ENCODE results near the gene DIPK1A.
A peak's percentile ranks its signal among the peaks of the same experiment; 100 is the strongest.

The DIPK1A gene

DNA sequence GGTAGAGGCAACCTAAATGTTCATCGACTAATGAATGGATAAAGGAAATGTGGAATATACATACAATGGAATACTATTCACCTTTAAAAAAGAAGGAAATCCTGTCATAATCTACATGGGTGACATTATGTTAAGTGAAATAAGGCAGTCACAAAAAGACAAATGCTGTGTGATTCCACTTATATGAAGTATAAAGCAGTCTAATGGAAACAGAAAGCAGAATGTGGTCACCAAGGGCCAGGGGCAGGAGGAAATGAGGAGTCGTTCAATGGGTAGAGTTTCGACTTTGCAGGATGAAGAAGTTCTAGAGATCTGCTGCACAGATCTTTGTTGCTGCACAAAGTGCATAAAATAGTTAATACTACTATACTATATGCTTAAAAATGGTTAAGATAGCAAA, 7.8 kb downstream of the DIPK1A start:
- peak in 1 of 2 donors; percentile 25 for DNase-seq (ENCODE audit: low read depth in 2 of 2)

DNA sequence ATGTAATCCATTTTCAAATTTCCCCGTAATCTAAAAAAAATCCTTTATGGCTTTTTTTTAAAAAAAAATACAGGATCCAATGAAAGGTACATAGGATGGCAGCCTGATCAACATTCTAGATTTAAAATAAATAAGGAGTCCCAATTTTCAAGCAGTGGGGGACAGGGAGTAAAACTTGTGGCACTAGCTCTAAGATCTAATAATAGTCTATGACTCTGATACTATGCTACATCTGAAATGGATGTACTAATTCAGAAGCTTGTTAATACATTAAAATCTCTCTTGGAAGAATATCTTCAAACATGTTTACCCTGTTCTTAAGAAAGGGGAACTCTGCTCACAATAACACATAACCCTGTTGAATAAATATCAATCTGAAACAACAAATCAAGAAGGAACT, 8.5 kb downstream of the DIPK1A start:
- no peak for DNase-seq (ENCODE audit: low read depth in 2 of 2)

DNA sequence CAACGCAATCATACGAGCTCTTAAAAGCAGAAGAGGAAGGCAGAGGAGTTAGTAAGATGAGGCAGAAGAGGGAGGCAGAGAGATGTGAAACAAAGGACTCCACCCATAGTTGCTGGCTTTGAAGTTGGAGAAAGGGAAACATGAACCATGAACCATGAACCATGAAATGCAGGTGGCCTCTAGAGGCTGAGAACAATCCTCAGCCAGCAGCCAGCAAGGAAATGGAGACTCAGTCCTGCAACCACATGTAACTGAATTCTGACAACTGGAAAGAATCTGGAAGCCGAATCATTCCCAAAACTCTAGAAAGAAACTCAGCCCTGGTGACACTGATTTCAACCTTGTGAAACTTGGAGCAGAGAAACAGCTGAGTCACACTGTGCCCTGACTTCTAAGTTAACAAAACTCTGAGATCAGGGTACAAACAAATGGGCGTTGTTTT, 10.1 kb downstream of the DIPK1A start:
- no peak for DNase-seq (ENCODE audit: low read depth in 2 of 2)

DNA sequence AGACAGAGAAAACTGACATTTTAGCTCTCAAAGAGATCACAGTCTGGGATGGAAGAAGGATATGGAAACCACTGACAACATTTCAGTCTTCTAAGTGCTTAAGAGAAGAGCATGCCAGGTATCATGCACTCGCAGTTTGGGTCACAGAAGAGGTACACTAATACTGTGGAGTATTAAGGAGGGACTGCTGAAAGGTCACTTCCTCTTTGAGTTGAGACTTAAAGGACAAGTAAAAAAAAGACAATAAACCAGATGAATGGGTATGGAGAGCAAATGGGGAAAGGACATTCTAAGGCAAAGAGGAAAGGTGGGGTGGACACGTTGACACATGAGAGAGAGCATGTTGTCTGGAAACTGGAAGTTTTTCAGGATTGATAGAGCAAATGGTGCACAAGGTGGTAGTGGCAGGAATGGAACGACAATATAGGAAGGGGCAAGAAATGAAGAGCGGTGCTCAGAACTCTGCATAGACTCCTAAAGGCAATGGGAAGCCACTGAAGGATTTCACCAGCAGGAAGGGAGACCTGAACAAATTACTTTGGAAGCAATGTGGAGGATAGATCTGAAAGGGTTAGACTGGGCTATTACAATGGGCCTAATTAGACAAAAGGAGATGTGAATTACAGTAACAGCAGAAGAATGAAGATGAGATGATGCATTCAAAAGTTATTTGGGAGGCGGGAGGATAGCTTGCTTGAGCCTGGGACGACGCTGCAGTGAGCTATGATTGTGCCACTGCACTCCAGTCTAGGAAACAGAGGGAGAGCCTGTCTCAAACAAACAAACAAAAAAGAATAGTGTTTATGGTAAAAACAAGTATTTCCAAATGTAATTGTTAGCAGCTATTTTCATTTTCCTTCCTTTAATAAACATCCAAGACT, 11.1 kb downstream of the DIPK1A start:
- no peak for DNase-seq (ENCODE audit: low read depth in 2 of 2)

DNA sequence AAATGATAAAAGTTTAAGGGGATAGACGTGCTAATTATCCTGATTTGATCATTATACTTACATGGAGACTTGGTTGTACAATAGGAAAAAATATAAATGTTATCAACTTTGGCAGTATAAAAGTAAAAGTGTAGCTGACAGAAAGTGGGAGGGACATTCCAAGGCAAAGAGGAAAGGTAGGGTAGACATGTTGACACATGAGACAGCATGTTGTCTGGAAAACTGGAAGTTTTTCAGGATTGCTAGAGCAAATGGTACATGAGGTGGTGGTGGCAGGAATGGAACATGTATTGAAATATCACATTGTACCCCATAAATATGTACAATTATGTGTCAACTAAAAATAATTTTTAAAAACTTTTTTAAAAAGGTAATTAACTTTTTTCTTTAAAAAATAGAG, 13.2 kb downstream of the DIPK1A start:
- DNase-seq (ENCODE audit: low read depth in 2 of 2) = no peak

DNA sequence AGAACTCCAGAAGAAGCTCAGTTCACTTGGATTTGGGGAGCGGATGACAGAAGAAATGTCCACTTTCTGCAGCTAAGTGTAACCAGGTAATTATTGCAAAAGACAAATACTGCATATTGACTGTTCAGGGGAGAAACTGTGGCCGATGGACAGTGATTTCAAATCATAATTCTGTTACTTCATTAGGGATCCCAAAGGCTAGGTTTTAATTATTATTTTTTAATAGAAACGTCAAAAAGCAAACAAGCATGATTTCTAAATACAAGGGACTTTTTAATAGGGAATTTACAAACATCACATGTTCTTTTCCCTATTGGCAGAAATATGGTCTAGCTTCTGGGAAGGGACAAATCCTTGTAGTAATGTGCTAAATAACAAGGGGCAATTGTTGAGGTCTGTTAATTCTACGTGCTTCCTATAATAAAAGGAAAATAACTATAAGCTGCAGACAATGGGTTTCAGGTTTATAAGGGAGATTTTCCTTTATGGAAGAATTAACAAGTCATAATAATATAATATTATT, 15.5 kb downstream of the DIPK1A start:
- DNase-seq (ENCODE audit: low read depth in 2 of 2) = no peak

DNA sequence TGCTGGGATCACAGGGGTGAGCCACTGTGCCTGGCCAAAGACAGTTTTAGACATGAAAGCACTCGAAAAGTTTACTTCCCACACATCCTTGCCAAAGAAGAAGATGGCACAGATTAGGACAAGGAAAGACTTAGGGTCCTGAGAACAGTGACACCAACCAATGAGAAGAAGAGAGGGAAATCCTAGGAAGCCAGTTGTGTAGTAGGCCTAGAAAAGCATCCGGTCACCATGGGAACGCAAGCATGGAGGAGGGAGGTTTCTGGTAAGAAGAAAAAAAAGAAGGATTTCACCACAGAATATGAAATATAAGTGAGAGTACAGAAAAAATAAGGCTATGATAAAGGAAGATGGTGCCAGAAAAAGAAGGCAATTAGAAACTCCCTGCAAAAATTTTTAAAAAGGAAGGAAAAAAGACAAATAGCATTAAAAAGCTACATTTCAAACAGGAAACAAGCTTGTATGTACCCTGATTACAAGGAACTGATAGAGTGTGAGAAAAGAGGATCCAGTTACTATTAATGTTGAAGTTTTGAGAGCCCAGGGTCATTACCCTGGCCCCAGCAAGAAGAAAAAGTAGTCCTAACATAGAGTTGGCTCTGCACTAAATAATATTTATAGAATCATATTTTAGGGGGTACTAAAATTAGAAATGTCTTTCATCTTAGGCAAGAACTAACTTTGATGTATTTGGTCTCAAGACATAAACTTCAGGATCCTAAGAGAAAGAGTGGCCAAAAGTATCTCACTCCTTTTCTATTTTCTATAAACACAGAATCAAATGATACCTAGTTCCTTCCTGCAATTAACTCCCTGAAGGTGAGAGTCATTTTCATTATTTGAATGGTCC, 16.1 kb downstream of the DIPK1A start:
- DNase-seq (ENCODE audit: low read depth in 2 of 2) = no peak

DNA sequence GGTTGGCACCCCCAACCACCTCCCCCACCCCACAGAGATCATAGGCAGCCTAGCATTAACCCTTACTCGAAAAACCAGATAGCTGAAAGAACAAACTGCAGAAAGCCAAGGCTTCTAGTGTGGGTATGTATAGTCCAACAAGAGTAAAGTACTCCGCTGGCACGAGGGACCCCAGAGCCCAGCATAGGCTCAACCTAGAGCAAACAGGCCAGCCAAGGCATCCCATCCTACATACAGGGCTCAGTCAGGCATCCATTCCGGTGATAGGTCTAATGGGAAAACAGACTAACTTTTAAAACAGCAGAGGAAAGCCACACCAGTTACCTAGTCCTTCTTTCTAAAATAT, 17.8 kb downstream of the DIPK1A start:
- no peak for DNase-seq (ENCODE audit: low read depth in 2 of 2)

DNA sequence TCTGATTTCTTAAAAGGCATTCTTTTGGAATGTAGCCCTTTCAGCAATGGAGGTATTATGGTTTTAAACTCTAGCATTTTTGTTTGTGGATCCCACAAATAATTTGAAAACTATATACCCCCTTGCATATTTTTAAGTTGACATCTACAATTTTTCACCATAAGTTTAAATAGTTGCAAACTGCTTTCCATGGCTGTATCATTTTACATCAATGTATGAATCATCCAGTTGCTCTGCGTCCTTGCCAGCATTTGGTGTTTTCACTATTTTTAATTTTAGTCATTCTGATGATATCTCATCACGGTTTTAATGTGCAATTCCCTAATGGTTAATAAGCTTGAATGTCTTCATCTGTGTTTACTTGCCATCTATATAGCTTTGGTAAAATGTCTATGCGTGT, 20.7 kb downstream of the DIPK1A start:
- DNase-seq (ENCODE audit: low read depth in 2 of 2) = no peak

DNA sequence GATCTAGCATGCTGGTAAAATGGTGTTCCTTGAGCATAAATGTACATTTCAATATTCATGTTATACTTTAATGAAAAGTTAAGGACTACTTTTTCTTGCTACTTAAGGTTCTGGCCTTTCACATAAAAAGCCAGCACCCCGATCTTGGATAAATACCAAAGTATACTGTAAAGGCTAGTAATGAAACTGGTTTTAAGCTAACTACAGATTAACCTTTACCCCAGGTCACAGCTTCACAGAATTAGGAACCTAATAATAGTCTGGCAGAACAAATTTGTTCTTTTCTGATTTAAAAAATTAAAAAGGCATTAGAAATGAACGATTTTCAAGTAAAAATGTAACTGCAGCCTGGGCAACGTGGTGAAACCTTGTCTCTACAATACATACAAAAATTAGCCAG, 23.5 kb downstream of the DIPK1A start:
- DNase-seq (ENCODE audit: low read depth in 2 of 2) = no peak

DNA sequence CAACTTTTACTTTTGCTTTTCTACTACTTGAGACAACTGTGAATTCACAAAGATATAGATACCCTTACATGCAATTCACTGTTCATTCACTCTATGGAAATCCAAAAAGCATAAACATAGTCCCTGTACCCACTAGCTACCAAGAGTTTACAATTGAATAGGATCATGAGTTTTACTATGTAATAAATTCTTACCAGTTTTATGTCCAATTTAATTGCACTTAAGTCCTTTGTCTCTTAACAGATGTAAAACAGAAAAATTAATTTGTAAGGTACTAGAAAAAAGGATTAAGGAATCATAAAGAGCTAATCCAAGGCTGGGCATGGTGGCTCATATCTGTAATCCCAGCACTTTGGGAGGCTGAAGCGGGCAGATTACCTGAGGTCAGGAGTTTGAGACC, 24.4 kb downstream of the DIPK1A start:
- DNase-seq (ENCODE audit: low read depth in 2 of 2) = no peak

DNA sequence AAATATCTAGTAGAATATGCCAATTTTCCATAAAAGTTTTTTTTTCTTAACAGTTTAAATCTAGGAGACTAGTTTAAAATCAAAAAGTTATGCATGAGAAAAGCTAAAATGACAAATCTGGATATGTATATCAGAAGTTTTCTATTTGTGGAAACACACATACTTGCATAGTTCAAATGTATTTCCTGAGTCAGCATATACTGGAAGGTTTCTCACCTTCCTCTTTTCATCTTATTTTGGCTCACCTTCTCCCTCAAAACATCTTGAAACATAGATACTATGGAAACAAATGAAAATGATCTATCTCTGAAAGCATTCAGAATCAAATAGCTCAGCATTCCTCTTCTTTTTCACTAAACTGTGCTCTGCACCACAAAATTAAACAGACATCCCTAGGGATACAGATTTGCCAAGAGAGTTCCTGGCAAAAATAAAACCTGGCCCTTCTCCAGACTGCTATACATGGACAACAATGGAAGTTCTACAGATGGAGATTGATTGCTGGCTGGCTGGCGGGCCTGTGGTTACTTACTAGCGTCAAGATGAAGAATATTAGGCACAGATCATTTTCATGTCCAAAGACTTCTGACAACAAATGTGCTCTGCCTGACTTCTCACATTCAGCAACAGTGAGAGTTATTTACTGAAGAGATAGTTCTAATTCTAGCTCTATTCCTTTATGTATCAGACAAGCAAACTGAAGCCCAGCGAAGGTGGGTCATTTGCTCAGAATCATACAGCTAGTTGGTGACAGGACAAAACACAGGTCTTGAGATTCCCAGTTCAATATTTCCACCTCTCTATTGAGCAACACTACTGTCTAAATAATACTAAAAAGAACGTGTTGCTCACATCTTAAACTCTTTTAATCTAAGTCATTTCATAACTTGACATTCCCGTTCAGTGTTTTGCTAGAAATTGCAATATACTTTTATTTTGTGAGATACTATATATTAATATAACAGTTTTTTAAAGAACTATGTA, 26.6 kb downstream of the DIPK1A start:
- no peak for DNase-seq (ENCODE audit: low read depth in 2 of 2)

DNA sequence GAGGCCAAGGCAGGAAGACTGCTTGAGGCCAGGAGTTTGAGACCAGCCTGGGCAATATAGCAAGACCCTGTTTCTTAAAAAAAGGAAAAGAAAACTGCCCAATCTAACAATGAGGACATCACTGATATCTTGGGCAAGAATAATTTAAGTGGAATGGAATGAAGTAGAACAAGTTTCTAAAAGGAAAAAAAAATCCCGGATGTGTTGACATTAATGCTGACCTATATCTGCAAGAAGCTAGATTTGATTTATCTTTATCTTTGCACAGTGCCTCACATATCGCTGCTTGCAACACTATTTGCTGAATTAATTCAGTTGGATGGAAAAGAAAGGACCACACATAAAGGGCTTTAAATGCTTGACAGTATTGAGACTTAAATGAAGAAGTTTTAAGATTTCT, 27.8 kb downstream of the DIPK1A start:
- no peak for DNase-seq (ENCODE audit: low read depth in 2 of 2)

DNA sequence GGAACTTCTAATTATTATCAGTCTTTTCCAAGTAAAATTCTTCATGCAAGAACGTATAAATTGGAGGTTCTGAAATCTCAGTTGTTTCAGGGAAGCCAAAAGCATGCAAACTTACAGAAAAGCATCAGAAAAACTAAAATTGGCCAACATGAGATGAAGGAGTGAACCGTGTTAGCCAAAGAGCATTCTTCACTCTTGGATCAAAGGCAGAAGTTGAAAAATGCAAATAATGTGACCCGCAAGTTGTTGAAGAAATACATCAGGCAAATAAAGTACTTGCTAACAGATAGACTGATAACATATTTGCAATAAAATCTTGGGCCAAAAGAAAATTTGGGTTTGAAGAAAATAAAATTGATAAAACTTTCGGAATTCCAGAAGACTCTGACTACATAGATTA, 29.6 kb downstream of the DIPK1A start:
- DNase-seq (ENCODE audit: low read depth in 2 of 2) = no peak

DNA sequence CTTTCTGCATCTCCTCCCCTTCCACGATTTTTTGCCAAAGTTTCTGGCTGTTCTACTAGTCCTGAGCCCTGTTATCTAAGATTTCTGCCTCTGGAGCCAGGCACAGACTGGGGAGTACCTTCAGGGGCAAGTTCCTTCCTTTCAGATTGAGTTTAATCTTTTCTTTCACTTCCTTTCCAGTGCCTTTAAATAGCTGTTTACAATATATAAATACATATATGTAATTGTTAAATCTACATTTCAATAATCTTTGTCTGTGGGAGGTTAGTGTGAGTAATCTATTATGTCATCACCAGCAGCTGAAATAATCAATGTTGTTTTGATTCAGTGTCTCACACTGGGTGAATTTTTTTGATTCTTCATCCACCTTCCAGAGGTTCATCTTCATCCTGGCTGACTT, 31.8 kb downstream of the DIPK1A start:
- DNase-seq (ENCODE audit: low read depth in 2 of 2) = no peak

DNA sequence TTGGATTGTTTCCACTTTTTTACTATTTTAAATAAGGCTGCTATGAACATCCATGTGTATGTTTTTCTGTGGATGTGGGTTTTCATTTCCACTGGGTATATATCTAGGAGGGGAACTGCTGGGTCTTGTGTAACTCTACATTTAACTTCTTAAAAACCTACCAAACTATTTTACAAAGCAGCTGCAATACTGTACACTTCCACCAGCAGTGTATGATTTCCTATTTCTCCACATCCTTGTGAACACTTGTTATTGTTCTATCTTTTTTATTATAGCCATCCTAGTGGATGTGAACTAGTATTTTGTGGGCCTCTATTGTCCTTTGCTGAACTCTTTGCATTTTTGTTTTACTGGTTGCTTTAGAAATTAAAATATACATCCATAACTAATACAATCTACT, 33.4 kb downstream of the DIPK1A start:
- DNase-seq (ENCODE audit: low read depth in 2 of 2) = no peak

DNA sequence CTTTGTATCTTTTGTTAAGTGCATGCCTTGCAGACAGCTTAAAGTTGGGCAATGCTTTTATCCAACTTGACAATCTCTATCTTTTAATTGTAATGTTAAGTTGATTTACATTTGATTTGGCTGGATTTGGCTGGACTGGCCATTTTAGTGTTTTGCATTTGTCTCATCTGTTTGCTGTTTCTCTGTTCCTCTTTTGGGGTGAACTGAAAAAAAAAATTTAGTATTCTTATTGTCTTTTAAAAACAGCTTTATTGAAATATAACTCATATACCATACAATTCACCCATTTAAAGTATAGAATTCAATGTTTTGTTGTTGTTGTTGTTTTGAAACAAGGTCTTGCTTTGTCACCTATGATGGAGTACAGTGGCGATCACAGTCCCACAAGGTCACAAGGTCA, 34.4 kb downstream of the DIPK1A start:
- no peak for DNase-seq (ENCODE audit: low read depth in 2 of 2)

DNA sequence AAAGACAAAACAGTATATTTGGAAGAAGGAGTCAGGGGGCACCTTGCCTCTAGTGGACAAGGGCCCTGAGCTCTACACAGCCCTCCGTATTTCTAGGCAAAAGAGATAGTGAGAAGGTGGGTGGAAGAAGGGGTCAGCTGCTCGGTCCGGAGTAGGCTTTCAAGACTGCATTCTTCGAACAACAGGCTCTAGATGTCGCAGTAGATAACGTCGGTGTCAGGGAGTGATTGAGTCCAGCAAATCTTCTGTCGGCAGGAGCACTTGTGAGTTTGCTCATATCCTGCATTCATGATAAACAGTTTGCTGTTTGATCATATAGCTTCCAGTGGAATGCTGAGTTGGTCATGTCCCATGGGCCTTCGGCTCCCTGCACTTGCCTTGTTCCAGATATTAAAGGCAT, 36.8 kb downstream of the DIPK1A start:
- DNase-seq (ENCODE audit: low read depth in 2 of 2) = no peak

DNA sequence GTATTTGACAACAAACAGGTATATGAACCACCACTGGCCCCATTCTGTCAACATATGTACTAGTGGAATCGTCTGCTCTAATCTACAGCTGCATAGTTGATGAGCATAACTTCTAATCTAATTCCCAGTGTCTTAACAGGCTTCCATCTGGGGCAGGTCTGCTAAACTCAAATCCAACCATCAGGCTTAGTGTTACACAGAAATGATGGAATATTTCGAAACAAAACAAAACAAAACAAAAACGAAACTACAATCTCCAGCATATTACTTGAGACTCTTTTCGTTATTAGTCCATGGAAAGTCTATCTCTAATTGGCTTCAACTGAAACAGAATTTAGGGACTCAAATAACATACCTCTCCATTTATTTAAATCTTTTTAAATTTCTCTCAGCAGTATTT, 37.6 kb downstream of the DIPK1A start:
- DNase-seq (ENCODE audit: low read depth in 2 of 2) = no peak

DNA sequence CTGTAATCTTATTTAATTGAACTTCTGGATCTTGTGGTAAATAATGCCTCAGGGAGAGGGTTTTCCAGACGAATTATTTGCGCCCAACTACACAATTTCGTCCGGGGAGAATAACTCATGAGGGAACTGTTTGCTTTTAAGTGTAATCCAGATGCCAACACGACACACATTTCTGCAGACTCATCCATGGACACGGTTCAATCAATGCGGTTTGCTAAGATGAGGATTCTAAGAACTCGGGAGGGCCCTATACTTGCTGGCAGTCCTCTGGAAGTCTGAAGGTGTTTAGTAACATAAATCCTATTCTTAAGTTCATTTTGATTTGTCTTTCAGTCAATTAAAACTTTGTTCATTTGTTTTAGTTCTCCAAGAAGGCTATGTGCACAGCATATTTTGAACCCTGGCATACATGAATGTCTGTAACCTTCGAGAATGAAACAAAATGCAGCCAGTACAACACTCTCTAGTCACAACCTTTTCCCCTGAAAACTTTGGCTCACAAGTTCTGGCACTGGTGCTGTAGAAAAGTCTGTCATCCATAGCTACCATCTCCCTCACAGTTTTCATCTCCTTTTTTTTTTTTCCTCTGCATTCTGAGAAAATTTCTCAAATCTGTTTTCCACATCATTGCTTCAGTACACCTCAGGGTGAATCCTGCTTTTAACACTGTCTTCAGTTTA, 38.8 kb downstream of the DIPK1A start:
- no peak for DNase-seq (ENCODE audit: low read depth in 2 of 2)

Data from activated CD4-positive, alpha-beta T cell treated with anti-CD3 and anti-CD28 coated beads for 24 hours (primary cell).